Gastrocnemius medialis (tissue), 4 donors: Measurements from ENCODE around the gene TET1. TPM values are rescaled to one million over a fixed set of nuclear protein-coding genes. Genes with fewer than 3 reads are reported as not detected.

Experiments
- ATAC-seq, 2 donors: fragments of 150-250 bp; one replicate each; pipeline ENCODE4 v1.9.1; 2016
- DNase-seq, 2 donors: peaks; one replicate each; pipeline ENCODE4 v3.0.0-alpha.2; 2019
- H3K27ac ChIP-seq, 4 donors: fragments of 200-600 bp; sonication (generic); 1 replicate in 1 of 4; 2 replicates in 3 of 4; pipeline ENCODE4 v1.5.1; 2016 to 2018; ENCODE audit warnings: mild to moderate bottlenecking in 2 of 4, moderate library complexity in 1 of 4
- H3K27me3 ChIP-seq, 3 donors: fragments of 200-600 bp; sonication (generic) in 2 of 3; 1 replicate in 1 of 3; 2 replicates in 2 of 3; pipeline versions ENCODE4 v1.5.1 to v1.6.0; 2016 to 2019; ENCODE audit warnings: mild to moderate bottlenecking in 1 of 3, moderate library complexity in 1 of 3
- H3K36me3 ChIP-seq, 2 donors: fragments of 200-600 bp; sonication (generic) in 1 of 2; one replicate each; pipeline ENCODE4 v1.5.1; 2017 to 2018
- H3K4me1 ChIP-seq, 2 donors: fragments of 200-600 bp; sonication (generic) in 1 of 2; one replicate each; pipeline ENCODE4 v1.5.1; 2016 to 2017; ENCODE audit warnings: mild to moderate bottlenecking in 2 of 2
- H3K4me3 ChIP-seq, 4 donors: fragments of 200-600 bp; sonication (generic) in 3 of 4; 1 replicate in 1 of 4; 2 replicates in 3 of 4; pipeline ENCODE4 v1.5.1; 2016 to 2019; ENCODE audit warnings: mild to moderate bottlenecking in 2 of 4
- H3K9me3 ChIP-seq, 3 donors: fragments of 200-600 bp; sonication (generic) in 2 of 3; 1 replicate in 1 of 3; 2 replicates in 2 of 3; pipeline ENCODE4 v1.5.1; 2016 to 2019
- POLR2A ChIP-seq, 2 donors: fragments of 450-650 bp; IDR thresholded peaks; one replicate each; pipeline ENCODE4 v1.6.1; 2017; ENCODE audit warnings: antibody characterized with exemption in 2 of 2, mild to moderate bottlenecking in 2 of 2, moderate library complexity in 2 of 2
- in situ Hi-C, 4 donors: fragments of 200-750 bp; cut with MboI; loops; one replicate each; pipeline versions ENCODE4 v1.15.0 to v1.8.0; 2017; ENCODE audit warnings: low sequenced_read_pairs in 4 of 4
- intact Hi-C: fragments of 100-400 bp; cut with DNase I; formaldehyde crosslinking; loops from one replicate; pipeline ENCODE4 v1.15.1; 2023; ENCODE audit warnings: low total_unique reads
- total RNA-seq, 4 donors: library from RNA; depleted of rRNA; stranded (reverse); fragments of >200 nt; gene quantifications; one replicate each; pipeline versions ENCODE4 v1.1.0 to v1.2.3, GENCODE V29; 2016
- TF ChIP-seq, protein P1 (sequence below), 5 experiments: fragments of 450-650 bp in 3 of 5; fragments of 200-600 bp in 2 of 5; sonication (generic) in 2 of 5; IDR thresholded peaks in 4 of 5; conservative IDR thresholded peaks in 1 of 5; 1 replicate in 4 of 5; 2 replicates in 1 of 5; pipeline ENCODE4 v1.5.1; 2016 to 2019; ENCODE audit warnings: antibody characterized with exemption in 5 of 5, mild to moderate bottlenecking in 3 of 5, moderate library complexity in 3 of 5

TET1 gene
- total RNA-seq, 4 donors from 2014 or later = 1.00 to 2.0 (median 1.4) TPM

DNA sequence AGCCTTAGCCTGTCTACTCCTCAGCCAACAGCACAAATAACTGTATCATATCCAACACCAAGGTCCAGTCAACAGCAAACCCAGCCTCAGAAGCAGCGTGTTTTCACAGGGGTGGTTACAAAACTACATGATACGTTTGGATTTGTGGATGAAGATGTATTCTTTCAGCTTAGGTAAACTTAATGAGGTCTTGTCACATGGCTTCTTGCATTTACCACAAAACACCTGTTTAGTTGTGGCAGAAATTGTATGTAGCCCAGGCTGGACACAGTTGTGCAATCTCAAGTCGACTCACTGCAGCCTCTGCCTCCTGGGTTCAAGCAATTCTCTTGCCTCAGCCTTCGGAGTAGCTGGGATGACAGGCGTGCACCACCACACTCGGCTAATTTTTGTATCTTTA lies 182.3 kb downstream of the TET1 start:
- intact Hi-C loops (no loop called here), in situ Hi-C loops (loop anchor here in 2 of 4 donors (25.0 kb wide), 2 partner anchors 170 to 355 kb away; partner anchors contain the start of gene DDX50 (in 1 of the 2))
- Histone ChIP-seq H3K36me3 (peaks cover 0 to 95% of the 10 kb centered on the region in 2 donors), H3K27ac (peak overlapping the region in 3 of 4 donors; percentile 3 to 32 (median 16)), H3K4me3 (no peak overlapping the region), H3K4me1 (no peaks in the 10 kb centered on the region), H3K9me3 (no peaks in the 10 kb centered on the region), H3K27me3 (no peaks in the 10 kb centered on the region)
- no peak for TF ChIP-seq POLR2A (IDR thresholded peaks at IDR 0.05)
- TF ChIP-seq, protein P1, sequence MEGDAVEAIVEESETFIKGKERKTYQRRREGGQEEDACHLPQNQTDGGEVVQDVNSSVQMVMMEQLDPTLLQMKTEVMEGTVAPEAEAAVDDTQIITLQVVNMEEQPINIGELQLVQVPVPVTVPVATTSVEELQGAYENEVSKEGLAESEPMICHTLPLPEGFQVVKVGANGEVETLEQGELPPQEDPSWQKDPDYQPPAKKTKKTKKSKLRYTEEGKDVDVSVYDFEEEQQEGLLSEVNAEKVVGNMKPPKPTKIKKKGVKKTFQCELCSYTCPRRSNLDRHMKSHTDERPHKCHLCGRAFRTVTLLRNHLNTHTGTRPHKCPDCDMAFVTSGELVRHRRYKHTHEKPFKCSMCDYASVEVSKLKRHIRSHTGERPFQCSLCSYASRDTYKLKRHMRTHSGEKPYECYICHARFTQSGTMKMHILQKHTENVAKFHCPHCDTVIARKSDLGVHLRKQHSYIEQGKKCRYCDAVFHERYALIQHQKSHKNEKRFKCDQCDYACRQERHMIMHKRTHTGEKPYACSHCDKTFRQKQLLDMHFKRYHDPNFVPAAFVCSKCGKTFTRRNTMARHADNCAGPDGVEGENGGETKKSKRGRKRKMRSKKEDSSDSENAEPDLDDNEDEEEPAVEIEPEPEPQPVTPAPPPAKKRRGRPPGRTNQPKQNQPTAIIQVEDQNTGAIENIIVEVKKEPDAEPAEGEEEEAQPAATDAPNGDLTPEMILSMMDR (IDR thresholded peaks at IDR 0.05 in 4 of 5, conservative IDR thresholded peaks at IDR 0.05 in 1 of 5) = no peak
- ATAC-seq = peak in 1 of 2 donors; percentile 33
- DNase-seq = no peak

Other genes starting within 250 kb of the TET1 start
- gene HNRNPH3, start 228.3 kb upstream of the TET1 start, total RNA-seq = 10 to 100 TPM; 19.7 to 51.6 (median 25.8) TPM
- gene PBLD, start 227.4 kb upstream of the TET1 start, total RNA-seq = 1 to 10 TPM; 1.9 to 4.8 (median 3.0) TPM
- gene RUFY2, start 153.1 kb upstream of the TET1 start, total RNA-seq = 10 to 100 TPM in 3 of 4 donors, 1 to 10 TPM in 1; 8.9 to 15.7 (median 11.7) TPM
- gene DNA2, start 88.4 kb upstream of the TET1 start, total RNA-seq = 1 to 10 TPM; 1.0 to 2.3 (median 1.9) TPM
- 10 to 100 TPM in 2 of 4 donors, 1 to 10 TPM in 2; 5.1 to 40.7 (median 9.4) TPM for gene SLC25A16, start 32.8 kb upstream of the TET1 start, total RNA-seq
- 10 to 100 TPM; 17.8 to 71.3 (median 37.7) TPM for gene CCAR1, start 160.9 kb downstream of the TET1 start, total RNA-seq